ENCODE measurements around the gene GPR173.

GPR173 gene

GRCh38 chrX:53047228-53047627 lies 1.4 kb upstream of the GPR173 start:
- H3K9me3 Mint-ChIP-seq, result no peaks in the 10 kb centered on the region
- H3K4me1 Mint-ChIP-seq, result no peaks in the 10 kb centered on the region
- peaks cover 8% of the 10 kb centered on the region for H3K27me3 Mint-ChIP-seq
- H3K27ac Mint-ChIP-seq, result no peak overlapping the region
- ATAC-seq, result no peak
- H3K4me3 Mint-ChIP-seq, result no peak overlapping the region
- H3K36me3 Mint-ChIP-seq, result no peaks in the 10 kb centered on the region

- Mint-ChIP-seq H3K36me3 (no peaks in the 10 kb centered on the region), H3K9me3 (no peaks in the 10 kb centered on the region), H3K27me3 (peaks cover 8% of the 10 kb centered on the region), H3K4me1 (no peaks in the 10 kb centered on the region), H3K27ac (no peak overlapping the region), H3K4me3 (no peak overlapping the region)
- ATAC-seq, result no peak
Observed at GRCh38 chrX:53049127-53049517, 533 bp downstream of the GPR173 start.

GRCh38 chrX:53050841-53051240 lies 2.3 kb downstream of the GPR173 start:
- H3K9me3 Mint-ChIP-seq, result no peaks in the 10 kb centered on the region
- H3K4me1 Mint-ChIP-seq, result no peaks in the 10 kb centered on the region
- no peaks in the 10 kb centered on the region for H3K36me3 Mint-ChIP-seq
- H3K27ac Mint-ChIP-seq, result no peak overlapping the region
- H3K27me3 Mint-ChIP-seq, result peaks cover 8% of the 10 kb centered on the region
- no peak overlapping the region for H3K4me3 Mint-ChIP-seq
- ATAC-seq, result no peak

- Mint-ChIP-seq H3K4me3 (no peak overlapping the region), H3K36me3 (no peaks in the 10 kb centered on the region), H3K9me3 (no peaks in the 10 kb centered on the region), H3K27ac (no peak overlapping the region), H3K4me1 (no peaks in the 10 kb centered on the region), H3K27me3 (no peaks in the 10 kb centered on the region)
- ATAC-seq, result no peak
Observed at GRCh38 chrX:53055244-53055849, 6.8 kb downstream of the GPR173 start.

GRCh38 chrX:53056292-53056691 lies 7.7 kb downstream of the GPR173 start:
- H3K4me1 Mint-ChIP-seq, result no peaks in the 10 kb centered on the region
- no peaks in the 10 kb centered on the region for H3K36me3 Mint-ChIP-seq
- ATAC-seq, result no peak
- no peaks in the 10 kb centered on the region for H3K27me3 Mint-ChIP-seq
- no peak overlapping the region for H3K4me3 Mint-ChIP-seq
- H3K27ac Mint-ChIP-seq, result no peak overlapping the region
- no peaks in the 10 kb centered on the region for H3K9me3 Mint-ChIP-seq

GRCh38 chrX:53065104-53065503 lies 16.5 kb downstream of the GPR173 start:
- no peak for ATAC-seq

GRCh38 chrX:53071064-53071463 lies 22.5 kb downstream of the GPR173 start:
- Mint-ChIP-seq H3K27ac (peak overlapping the region; percentile 84), H3K4me3 (no peak overlapping the region), H3K9me3 (no peaks in the 10 kb centered on the region), H3K27me3 (no peaks in the 10 kb centered on the region), H3K36me3 (no peaks in the 10 kb centered on the region), H3K4me1 (peaks cover 20% of the 10 kb centered on the region)
- no peak for ATAC-seq

More at GRCh38 chrX:53065104-53065503, 16.5 kb downstream of the GPR173 start:
- no peaks in the 10 kb centered on the region for H3K27me3 Mint-ChIP-seq
- no peaks in the 10 kb centered on the region for H3K4me1 Mint-ChIP-seq
- no peaks in the 10 kb centered on the region for H3K36me3 Mint-ChIP-seq
- no peak overlapping the region for H3K27ac Mint-ChIP-seq
- H3K4me3 Mint-ChIP-seq, result no peak overlapping the region
- no peaks in the 10 kb centered on the region for H3K9me3 Mint-ChIP-seq

- Mint-ChIP-seq H3K9me3 (no peaks in the 10 kb centered on the region), H3K27ac (peak overlapping the region; percentile 84), H3K4me3 (peak overlapping the region; percentile 78), H3K36me3 (no peaks in the 10 kb centered on the region), H3K27me3 (no peaks in the 10 kb centered on the region), H3K4me1 (peaks cover 20% of the 10 kb centered on the region)
- peak; percentile 89 for ATAC-seq
Observed at GRCh38 chrX:53071604-53072417, 23.2 kb downstream of the GPR173 start.

GRCh38 chrX:53072418-53073114 lies 24.0 kb downstream of the GPR173 start:
- Mint-ChIP-seq H3K36me3 (no peaks in the 10 kb centered on the region), H3K4me1 (peaks cover 20% of the 10 kb centered on the region), H3K9me3 (no peaks in the 10 kb centered on the region), H3K27me3 (no peaks in the 10 kb centered on the region), H3K27ac (peak overlapping the region; percentile 84), H3K4me3 (peak overlapping the region; percentile 78)
- ATAC-seq, result peak; percentile 37

- Mint-ChIP-seq H3K9me3 (no peaks in the 10 kb centered on the region), H3K27me3 (no peaks in the 10 kb centered on the region), H3K4me3 (peak overlapping the region; percentile 30), H3K4me1 (peaks cover 20% of the 10 kb centered on the region), H3K27ac (peak overlapping the region; percentile 84), H3K36me3 (no peaks in the 10 kb centered on the region)
- ATAC-seq, result no peak
Observed at GRCh38 chrX:53073115-53073586, 24.6 kb downstream of the GPR173 start.

GRCh38 chrX:53075011-53075410 lies 26.4 kb downstream of the GPR173 start:
- peaks cover 20% of the 10 kb centered on the region for H3K4me1 Mint-ChIP-seq
- no peaks in the 10 kb centered on the region for H3K27me3 Mint-ChIP-seq
- H3K9me3 Mint-ChIP-seq, result no peaks in the 10 kb centered on the region
- no peak overlapping the region for H3K4me3 Mint-ChIP-seq
- ATAC-seq, result no peak
- no peak overlapping the region for H3K27ac Mint-ChIP-seq
- H3K36me3 Mint-ChIP-seq, result no peaks in the 10 kb centered on the region

GRCh38 chrX:53076671-53077070 lies 28.1 kb downstream of the GPR173 start:
- no peaks in the 10 kb centered on the region for H3K36me3 Mint-ChIP-seq
- H3K27me3 Mint-ChIP-seq, result no peaks in the 10 kb centered on the region
- no peak overlapping the region for H3K27ac Mint-ChIP-seq
- H3K4me3 Mint-ChIP-seq, result no peak overlapping the region
- H3K9me3 Mint-ChIP-seq, result no peaks in the 10 kb centered on the region
- H3K4me1 Mint-ChIP-seq, result peaks cover 16% of the 10 kb centered on the region
- ATAC-seq, result no peak

GRCh38 chrX:53077207-53078197 lies 28.9 kb downstream of the GPR173 start:
- Mint-ChIP-seq H3K4me1 (peaks cover 9% of the 10 kb centered on the region), H3K4me3 (no peak overlapping the region), H3K9me3 (no peaks in the 10 kb centered on the region), H3K27ac (no peak overlapping the region), H3K36me3 (no peaks in the 10 kb centered on the region), H3K27me3 (no peaks in the 10 kb centered on the region)
- no peak for ATAC-seq

- peaks cover 6% of the 10 kb centered on the region for H3K36me3 Mint-ChIP-seq
- H3K27me3 Mint-ChIP-seq, result no peaks in the 10 kb centered on the region
- peaks cover 20% of the 10 kb centered on the region for H3K4me1 Mint-ChIP-seq
- no peaks in the 10 kb centered on the region for H3K9me3 Mint-ChIP-seq
- no peak overlapping the region for H3K4me3 Mint-ChIP-seq
- ATAC-seq, result no peak
- no peak overlapping the region for H3K27ac Mint-ChIP-seq
Observed at GRCh38 chrX:53078943-53079342, 30.4 kb downstream of the GPR173 start.
